A673 (cell line): ENCODE data around the gene RYR1. TPM values are rescaled to one million over a fixed set of nuclear protein-coding genes. Genes with fewer than 3 reads are reported as not detected.

Experiments
- BruUV-seq: library from RNA; stranded (reverse); fragments of 400-500 nt; replicated peaks from 2 replicates; lab custom pipeline; 2021; lab: Mats Ljungman, UMichigan
- CTCF ChIA-PET: fragments of 300-600 bp; sonication (Branson Sonifier 250); formaldehyde crosslinking; loops from one replicate; lab custom pipeline; 2022; ENCODE audit warnings: antibody characterized with exemption; lab: Charles Lee
- POLR2A ChIA-PET: fragments of 300-600 bp; sonication (Branson Sonifier 250); formaldehyde crosslinking; loops from one replicate; lab custom pipeline; 2022; ENCODE audit warnings: antibody characterized with exemption; ENCODE audit not compliant: low non-redundant PET; lab: Charles Lee
- DNase-seq: peaks from one replicate; pipeline ENCODE4 v3.0.0-alpha.2; 2015; ENCODE audit warnings: low spot score
- H3K27ac ChIP-seq: fragments of 200-600 bp; sonication (generic); 2 replicates; pipeline ENCODE4 v1.5.1; 2016; ENCODE audit warnings: mixed run types, low read depth, mild to moderate bottlenecking, mixed read lengths, antibody characterized with exemption, low read length; ENCODE audit not compliant: poor library complexity, severe bottlenecking
- H3K27me3 ChIP-seq: fragments of 200-600 bp; sonication (generic); replicated peaks from 2 replicates; pipeline ENCODE4 v1.6.1; 2017; ENCODE audit warnings: mixed run types, low read depth, mild to moderate bottlenecking, mixed read lengths, antibody characterized with exemption, low read length; ENCODE audit not compliant: insufficient read depth, poor library complexity
- H3K36me3 ChIP-seq: fragments of 200-600 bp; sonication (generic); 2 replicates; pipeline ENCODE4 v1.6.1; 2016; ENCODE audit warnings: mixed run types, mild to moderate bottlenecking, mixed read lengths, antibody characterized with exemption, low read length; ENCODE audit not compliant: insufficient read depth, poor library complexity, severe bottlenecking
- H3K4me1 ChIP-seq: fragments of 200-600 bp; sonication (generic); 2 replicates; pipeline ENCODE4 v1.6.1; 2017; ENCODE audit warnings: mixed run types, mild to moderate bottlenecking, mixed read lengths, antibody characterized with exemption, low read length; ENCODE audit not compliant: insufficient read depth, poor library complexity, severe bottlenecking
- H3K4me3 ChIP-seq: fragments of 200-600 bp; sonication (generic); 2 replicates; pipeline ENCODE4 v1.5.1; 2016; ENCODE audit warnings: low read depth, mixed run types, mild to moderate bottlenecking, mixed read lengths, low read length; ENCODE audit not compliant: poor library complexity, severe bottlenecking
- H3K9me3 ChIP-seq: fragments of 200-600 bp; sonication (generic); 2 replicates; pipeline ENCODE4 v1.6.1; 2016; ENCODE audit warnings: mixed run types, low read depth, mild to moderate bottlenecking, mixed read lengths, antibody characterized with exemption, low read length; ENCODE audit not compliant: poor library complexity, severe bottlenecking
- CTCF ChIP-seq: fragments of 300-800, 200-600 bp; sonication (generic); conservative IDR thresholded peaks from 2 replicates; pipeline ENCODE4 v1.5.1; 2017; ENCODE audit warnings: low read depth, mild to moderate bottlenecking, antibody characterized with exemption, low read length, moderate library complexity, mixed read lengths
- EZH2 ChIP-seq: fragments of 200-600 bp; sonication (generic); IDR thresholded peaks from 2 replicates; pipeline ENCODE4 v1.6.1; 2017; ENCODE audit warnings: borderline replicate concordance, low read depth, mild to moderate bottlenecking, mixed read lengths, antibody characterized with exemption, low read length; ENCODE audit not compliant: poor library complexity, severe bottlenecking
- intact Hi-C: fragments of 100-400 bp; cut with micrococcal nuclease; formaldehyde crosslinking; loops from one replicate; pipeline ENCODE4 v1.10.0; 2022; ENCODE audit not compliant: unreplicated experiment
- total RNA-seq: library from RNA; stranded (reverse); gene quantifications from 2 replicates; pipeline ENCODE4 v1.2.3, GENCODE V29; 2021

RYR1 gene
- total RNA-seq, 1 experiment from 2014 or later, result 0.28 TPM

DNA sequence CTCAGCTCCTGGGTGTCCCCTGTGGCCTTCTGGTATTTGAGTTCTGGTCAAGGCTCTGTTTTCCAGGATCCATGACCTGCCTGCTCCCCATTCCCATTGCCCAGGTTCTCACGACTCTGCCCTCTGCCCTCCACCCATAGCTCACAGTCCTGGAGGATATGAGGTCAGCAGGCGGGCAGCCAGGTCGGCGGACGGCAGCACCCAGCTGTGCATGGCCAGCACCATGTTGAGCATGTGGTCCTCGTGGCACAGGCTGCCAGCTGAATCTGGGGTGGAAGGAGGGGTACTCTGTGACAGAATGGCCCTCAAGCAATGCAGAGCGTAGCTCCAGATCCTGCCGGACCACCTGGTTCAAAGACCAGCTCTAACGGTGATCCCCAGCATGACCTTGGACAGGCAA, 12.6 kb upstream of the RYR1 start:
- DNase-seq, result no peak
- no peak for TF ChIP-seq CTCF
- TF ChIP-seq EZH2, result no peak
- Histone ChIP-seq H3K4me3 (no peak overlapping the region), H3K27me3 (no peaks in the 10 kb centered on the region), H3K4me1 (no peaks in the 10 kb centered on the region), H3K9me3 (no peaks in the 10 kb centered on the region), H3K27ac (no peak overlapping the region), H3K36me3 (no peaks in the 10 kb centered on the region)
- ChIA-PET CTCF (interaction anchor here (0.5 kb wide), 1 partner anchor 408 kb away, joined by 5 read pairs; no protein-coding TSS in a partner anchor), POLR2A (interaction anchor here (0.6 to 0.7 kb wide), 2 partner anchors 99 to 153 kb away, joined by 3 read pairs; no protein-coding TSS in a partner anchor)
- no TSS peak for BruUV-seq
- intact Hi-C loops, result no loop called here

DNA sequence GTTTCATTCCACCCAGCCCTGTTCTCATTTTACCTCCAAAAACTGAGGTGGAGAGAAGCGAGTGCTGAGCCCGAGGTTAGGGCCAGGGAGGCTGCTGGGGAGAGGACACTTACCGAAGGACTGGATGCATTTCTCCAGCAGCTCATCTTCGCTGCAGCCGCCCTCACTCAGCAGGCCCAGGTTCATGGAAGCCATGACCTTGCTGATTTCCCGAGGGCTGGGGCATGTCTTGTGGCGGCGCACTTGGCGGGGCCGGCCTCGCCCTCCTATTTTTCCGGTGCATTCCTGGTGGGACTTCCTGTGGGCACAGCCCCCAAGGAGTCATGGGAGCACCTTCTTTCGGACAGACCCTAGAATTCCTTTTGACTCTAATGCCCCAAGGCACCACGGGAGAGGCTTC, 11.6 kb upstream of the RYR1 start:
- no peak for DNase-seq
- POLR2A ChIA-PET, result interaction anchor here (0.7 kb wide), 1 partner anchor 98 kb away, joined by 3 read pairs; no protein-coding TSS in a partner anchor

DNA sequence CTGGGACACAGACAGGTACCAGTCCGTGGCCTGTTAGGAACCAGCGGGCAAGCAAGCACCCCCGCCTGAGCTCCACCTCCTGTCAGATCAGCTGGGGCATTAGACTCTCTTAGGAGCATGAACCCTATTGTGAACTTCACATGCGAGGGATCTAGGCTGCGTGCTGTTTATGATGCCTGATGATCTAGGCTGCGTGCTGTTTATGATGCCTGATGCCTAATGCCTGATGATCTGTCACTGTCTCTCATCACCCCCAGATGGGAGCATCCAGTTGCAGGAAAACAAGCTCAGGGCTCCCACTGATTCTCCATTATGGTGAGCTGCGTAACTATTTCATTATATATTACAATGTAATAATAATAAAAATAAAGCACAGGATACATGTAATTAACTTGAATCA, 11.1 kb upstream of the RYR1 start:
- Histone ChIP-seq H3K27ac (no peak overlapping the region), H3K27me3 (no peaks in the 10 kb centered on the region), H3K9me3 (no peaks in the 10 kb centered on the region), H3K4me1 (no peaks in the 10 kb centered on the region), H3K4me3 (no peak overlapping the region), H3K36me3 (no peaks in the 10 kb centered on the region)
- ChIA-PET CTCF (no interaction called here), POLR2A (no interaction called here)
- TF ChIP-seq EZH2, result no peak
- TF ChIP-seq CTCF, result no peak
- BruUV-seq, result no TSS peak
- intact Hi-C loops, result no loop called here
- DNase-seq, result no peak

More for the DNA sequence above, 11.6 kb upstream of the RYR1 start:
- no TSS peak for BruUV-seq
- Histone ChIP-seq H3K4me3 (no peak overlapping the region), H3K4me1 (no peaks in the 10 kb centered on the region), H3K36me3 (no peaks in the 10 kb centered on the region), H3K9me3 (no peaks in the 10 kb centered on the region), H3K27me3 (no peaks in the 10 kb centered on the region), H3K27ac (no peak overlapping the region)
- CTCF ChIA-PET, result no interaction called here
- intact Hi-C loops, result no loop called here
- no peak for TF ChIP-seq EZH2
- no peak for TF ChIP-seq CTCF
